GM10248 (cell line): Measurements from ENCODE around the gene VBP1.
A peak's percentile ranks its signal among the peaks of the same experiment; 100 is the strongest.
"Not testable (repeated sequence)": the region's sequence is repeated elsewhere in the genome, so short reads cannot be mapped to it uniquely, and the experiment has no call there.

ENCODE experiments used
- CTCF ChIA-PET: fragments of 300-600 bp; sonication (Branson Sonifier 250); formaldehyde crosslinking; extraction: SDS; loops from one replicate; lab custom pipeline; 2021; ENCODE audit warnings: antibody characterized with exemption; lab: Yijun Ruan, JAX
- POLR2A ChIA-PET: fragments of 350-650 bp; sonication (Branson Sonifier 250); formaldehyde crosslinking; extraction: SDS; loops from one replicate; lab custom pipeline; 2020; ENCODE audit warnings: antibody characterized with exemption; lab: Yijun Ruan, JAX
- DNase-seq: peaks from one replicate; pipeline ENCODE4 v3.0.0; 2012; ENCODE audit errors: extremely low spot score
- TF ChIP-seq, protein P1 (sequence below): IDR thresholded peaks from 2 replicates; pipeline ENCODE4 v1.5.1; 2012; ENCODE audit warnings: mild to moderate bottlenecking, low read depth; ENCODE audit errors: extremely low read depth, missing control alignments, control extremely low read depth

The VBP1 gene

GRCh38 chrX:155215443-155216178 is 649 bp upstream of the VBP1 start:
- ChIA-PET CTCF (interaction anchor here (1.0 to 2.7 kb wide), 5 partner anchors 10 to 298 kb away, joined by 3 to 24 read pairs (median 6); no protein-coding TSS in a partner anchor), POLR2A (no interaction called here)
- TF ChIP-seq, protein P1, sequence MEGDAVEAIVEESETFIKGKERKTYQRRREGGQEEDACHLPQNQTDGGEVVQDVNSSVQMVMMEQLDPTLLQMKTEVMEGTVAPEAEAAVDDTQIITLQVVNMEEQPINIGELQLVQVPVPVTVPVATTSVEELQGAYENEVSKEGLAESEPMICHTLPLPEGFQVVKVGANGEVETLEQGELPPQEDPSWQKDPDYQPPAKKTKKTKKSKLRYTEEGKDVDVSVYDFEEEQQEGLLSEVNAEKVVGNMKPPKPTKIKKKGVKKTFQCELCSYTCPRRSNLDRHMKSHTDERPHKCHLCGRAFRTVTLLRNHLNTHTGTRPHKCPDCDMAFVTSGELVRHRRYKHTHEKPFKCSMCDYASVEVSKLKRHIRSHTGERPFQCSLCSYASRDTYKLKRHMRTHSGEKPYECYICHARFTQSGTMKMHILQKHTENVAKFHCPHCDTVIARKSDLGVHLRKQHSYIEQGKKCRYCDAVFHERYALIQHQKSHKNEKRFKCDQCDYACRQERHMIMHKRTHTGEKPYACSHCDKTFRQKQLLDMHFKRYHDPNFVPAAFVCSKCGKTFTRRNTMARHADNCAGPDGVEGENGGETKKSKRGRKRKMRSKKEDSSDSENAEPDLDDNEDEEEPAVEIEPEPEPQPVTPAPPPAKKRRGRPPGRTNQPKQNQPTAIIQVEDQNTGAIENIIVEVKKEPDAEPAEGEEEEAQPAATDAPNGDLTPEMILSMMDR = no peak
- DNase-seq = no peak

DNA sequence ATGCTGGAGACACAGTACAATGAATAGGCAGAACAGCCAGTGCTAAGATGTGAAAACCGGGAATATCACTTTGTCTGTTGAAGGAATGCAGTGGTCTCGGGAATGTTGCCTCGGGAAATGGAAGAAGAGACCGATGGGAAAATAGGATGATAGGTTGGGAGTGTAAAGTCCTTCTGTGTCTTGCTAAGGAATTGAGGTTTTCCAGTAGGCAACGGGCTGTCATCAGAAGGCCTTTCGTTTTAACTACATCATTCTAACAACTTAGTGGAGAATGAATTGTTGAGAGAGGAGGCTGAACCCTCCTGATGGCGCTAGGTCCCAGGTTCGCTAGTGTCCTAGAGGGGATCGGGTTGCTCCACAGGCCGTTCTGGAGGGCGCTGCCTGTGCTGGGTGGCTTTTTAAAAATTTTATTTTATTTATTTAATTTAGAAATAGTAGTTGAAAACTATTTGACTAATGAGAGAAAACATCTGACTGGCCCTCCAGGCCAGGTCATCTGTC is 730 bp downstream of the VBP1 start:
- TF ChIP-seq, protein P1 = no peak
- peak; percentile 14 for DNase-seq
- POLR2A ChIA-PET = no interaction called here
- CTCF ChIA-PET = interaction anchor here (0.8 to 2.7 kb wide), 9 partner anchors 9 to 299 kb away, joined by 3 to 24 read pairs (median 3); partner anchors contain the start of gene CLIC2

GRCh38 chrX:155218777-155219176 is 2.5 kb downstream of the VBP1 start:
- TF ChIP-seq, protein P1 = no peak
- POLR2A ChIA-PET = no interaction called here
- CTCF ChIA-PET = interaction anchor here (1.4 kb wide), 2 partner anchors 14 to 81 kb away, joined by 3 read pairs; no protein-coding TSS in a partner anchor
- no peak for DNase-seq

- DNase-seq = no peak
- ChIA-PET POLR2A (no interaction called here), CTCF (no interaction called here)
- TF ChIP-seq, protein P1 = no peak
Measured at GRCh38 chrX:155221351-155221750, 5.1 kb downstream of the VBP1 start.

- CTCF ChIA-PET, DNase-seq, POLR2A ChIA-PET: not testable (repeated sequence)
Measured at GRCh38 chrX:155223746-155224145, 7.5 kb downstream of the VBP1 start.

- POLR2A ChIA-PET = no interaction called here
- CTCF ChIA-PET = interaction anchor here (1.0 to 2.5 kb wide), 3 partner anchors 9 to 77 kb away, joined by 3 to 24 read pairs (median 4); partner anchors contain the start of gene VBP1
- no peak for DNase-seq
- TF ChIP-seq, protein P1 = no peak
Measured at GRCh38 chrX:155225774-155226173, 9.5 kb downstream of the VBP1 start.

DNA sequence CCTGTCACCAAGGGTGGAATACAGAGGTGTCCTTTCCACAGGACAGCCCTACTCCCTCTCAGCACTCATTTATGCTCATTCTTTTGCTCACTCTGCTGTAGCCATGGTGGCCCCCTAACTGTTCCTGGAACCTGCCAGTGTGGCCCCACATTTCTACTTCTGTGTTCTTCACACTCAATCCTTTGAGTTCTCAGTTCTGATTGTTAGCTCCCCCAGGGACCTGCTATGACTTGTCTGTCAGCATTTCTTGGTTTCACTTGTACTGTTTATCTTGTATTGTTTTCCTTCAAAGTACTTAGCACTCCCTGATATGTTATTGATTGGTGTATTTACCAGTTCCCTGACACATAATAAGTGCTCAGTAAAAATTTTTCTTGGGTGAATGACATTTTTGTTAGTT is 14.9 kb downstream of the VBP1 start:
- ChIA-PET CTCF (no interaction called here), POLR2A (no interaction called here)
- peak; percentile 32 for DNase-seq
- TF ChIP-seq, protein P1 = no peak
